NK-92 (cell line): ENCODE measurements around the gene DLGAP4.

Source experiments
- DNase-seq: peaks from one replicate; lab custom pipeline; 2025; ENCODE audit not compliant: unreplicated experiment; lab: John Stamatoyannopoulos, UW

The DLGAP4 gene

GRCh38 chr20:36352843-36353553, 46.9 kb downstream of the DLGAP4 start:
- DNase-seq, result no peak

- DNase-seq, result no peak
These were observed 47.6 kb downstream of the DLGAP4 start for GRCh38 chr20:36353740-36354139.

- no peak for DNase-seq
These were observed 49.5 kb downstream of the DLGAP4 start for GRCh38 chr20:36355469-36356171.

GRCh38 chr20:36359668-36360406, 53.7 kb downstream of the DLGAP4 start:
- no peak for DNase-seq

- no peak for DNase-seq
These were observed 54.3 kb downstream of the DLGAP4 start for GRCh38 chr20:36360429-36360828.

GRCh38 chr20:36361406-36361805, 55.3 kb downstream of the DLGAP4 start:
- no peak for DNase-seq

GRCh38 chr20:36362261-36362660, 56.1 kb downstream of the DLGAP4 start:
- DNase-seq, result no peak

GRCh38 chr20:36362978-36363713, 57.0 kb downstream of the DLGAP4 start:
- DNase-seq, result no peak

- DNase-seq, result no peak
These were observed 58.4 kb downstream of the DLGAP4 start for GRCh38 chr20:36364506-36364905.

- no peak for DNase-seq
These were observed 60.7 kb downstream of the DLGAP4 start for GRCh38 chr20:36366623-36367369.

- no peak for DNase-seq
These were observed 61.2 kb downstream of the DLGAP4 start for GRCh38 chr20:36367370-36367745.

- no peak for DNase-seq
These were observed 62.0 kb downstream of the DLGAP4 start for GRCh38 chr20:36367907-36368799.

GRCh38 chr20:36368869-36369268, 62.7 kb downstream of the DLGAP4 start:
- DNase-seq, result no peak

GRCh38 chr20:36369739-36370138, 63.6 kb downstream of the DLGAP4 start:
- DNase-seq, result no peak

GRCh38 chr20:36370991-36371790, 65.1 kb downstream of the DLGAP4 start:
- no peak for DNase-seq

- no peak for DNase-seq
These were observed 66.5 kb downstream of the DLGAP4 start for GRCh38 chr20:36372666-36373065.

- no peak for DNase-seq
These were observed 67.0 kb downstream of the DLGAP4 start for GRCh38 chr20:36373089-36373488.

GRCh38 chr20:36374995-36375394, 68.9 kb downstream of the DLGAP4 start:
- no peak for DNase-seq
